Stimulated activated CD4-positive, alpha-beta T cell treated with anti-CD3 and anti-CD28 coated beads, Interleukin-1b, Interleukin-23, amount 100 ng/mL, for 24 hours (primary cell): ENCODE results near the gene CHST8.
"Not testable (repeated sequence)": the region's sequence is repeated elsewhere in the genome, so short reads cannot be mapped to it uniquely, and the experiment has no call there.

Source experiments
- DNase-seq, 4 experiments: peaks; one replicate each; pipeline ENCODE4 v3.0.0-alpha.2; 2020; ENCODE audit warnings: low read depth in 4 of 4, low spot score in 1 of 4

CHST8 gene

GRCh38 chr19:33621811-33622504 lies at the start of gene CHST8:
TSS of gene CHST8 (plus strand) at chr19:33621953. CDS start at chr19:33689262, 67,309 bp downstream.
- no peak for DNase-seq

- DNase-seq, result no peak
These were observed 48.8 kb upstream of the CHST8 start for GRCh38 chr19:33572929-33573328.

- DNase-seq, result no peak
These were observed 46.9 kb upstream of the CHST8 start for GRCh38 chr19:33574824-33575223.

- no peak for DNase-seq
These were observed 43.1 kb upstream of the CHST8 start for GRCh38 chr19:33578697-33579096.

- no peak for DNase-seq
These were observed 41.6 kb upstream of the CHST8 start for GRCh38 chr19:33580026-33580644.

GRCh38 chr19:33580645-33581037 lies 41.1 kb upstream of the CHST8 start:
- DNase-seq, result no peak

- no peak for DNase-seq
These were observed 38.8 kb upstream of the CHST8 start for GRCh38 chr19:33582914-33583313.

- no peak for DNase-seq
These were observed 34.6 kb upstream of the CHST8 start for GRCh38 chr19:33587150-33587549.

GRCh38 chr19:33590224-33590623 lies 31.5 kb upstream of the CHST8 start:
- no peak for DNase-seq

- no peak for DNase-seq
These were observed 26.0 kb upstream of the CHST8 start for GRCh38 chr19:33595783-33596182.

GRCh38 chr19:33601583-33601982 lies 20.2 kb upstream of the CHST8 start:
- DNase-seq, result no peak

GRCh38 chr19:33602576-33603204 lies 19.1 kb upstream of the CHST8 start:
- DNase-seq, result no peak

GRCh38 chr19:33603377-33603776 lies 18.4 kb upstream of the CHST8 start:
- DNase-seq, result no peak

GRCh38 chr19:33604651-33605050 lies 17.1 kb upstream of the CHST8 start:
- no peak for DNase-seq

- not testable (repeated sequence) for DNase-seq
These were observed 15.9 kb upstream of the CHST8 start for GRCh38 chr19:33605803-33606295.

GRCh38 chr19:33606556-33606955 lies 15.2 kb upstream of the CHST8 start:
- DNase-seq, result no peak

GRCh38 chr19:33609353-33609752 lies 12.4 kb upstream of the CHST8 start:
- DNase-seq, result no peak

- DNase-seq, result no peak
These were observed 11.2 kb upstream of the CHST8 start for GRCh38 chr19:33610588-33610987.

GRCh38 chr19:33612928-33613619 lies 8.7 kb upstream of the CHST8 start:
- DNase-seq, result no peak

GRCh38 chr19:33613620-33614000 lies 8.1 kb upstream of the CHST8 start:
- no peak for DNase-seq

GRCh38 chr19:33616346-33616745 lies 5.4 kb upstream of the CHST8 start:
- no peak for DNase-seq

- no peak for DNase-seq
These were observed 4.9 kb upstream of the CHST8 start for GRCh38 chr19:33616857-33617256.
